ENCODE data around the gene CELF1. TPM values are rescaled to one million over a fixed set of nuclear protein-coding genes. Genes with fewer than 3 reads are reported as not detected.

The CELF1 gene
- total RNA-seq: 100 to 1,000 TPM in 3 of 4 donors, 10 to 100 TPM in 1; 93.8 to 153 (median 121) TPM

GRCh38 chr11:47552566-47553405 lies at the start of gene CELF1:
Gene CELF1, minus strand, starts transcription at chr11:47553132. Its CDS starts 53,609 bp downstream, at chr11:47499523.
- TF ChIP-seq, protein P1, sequence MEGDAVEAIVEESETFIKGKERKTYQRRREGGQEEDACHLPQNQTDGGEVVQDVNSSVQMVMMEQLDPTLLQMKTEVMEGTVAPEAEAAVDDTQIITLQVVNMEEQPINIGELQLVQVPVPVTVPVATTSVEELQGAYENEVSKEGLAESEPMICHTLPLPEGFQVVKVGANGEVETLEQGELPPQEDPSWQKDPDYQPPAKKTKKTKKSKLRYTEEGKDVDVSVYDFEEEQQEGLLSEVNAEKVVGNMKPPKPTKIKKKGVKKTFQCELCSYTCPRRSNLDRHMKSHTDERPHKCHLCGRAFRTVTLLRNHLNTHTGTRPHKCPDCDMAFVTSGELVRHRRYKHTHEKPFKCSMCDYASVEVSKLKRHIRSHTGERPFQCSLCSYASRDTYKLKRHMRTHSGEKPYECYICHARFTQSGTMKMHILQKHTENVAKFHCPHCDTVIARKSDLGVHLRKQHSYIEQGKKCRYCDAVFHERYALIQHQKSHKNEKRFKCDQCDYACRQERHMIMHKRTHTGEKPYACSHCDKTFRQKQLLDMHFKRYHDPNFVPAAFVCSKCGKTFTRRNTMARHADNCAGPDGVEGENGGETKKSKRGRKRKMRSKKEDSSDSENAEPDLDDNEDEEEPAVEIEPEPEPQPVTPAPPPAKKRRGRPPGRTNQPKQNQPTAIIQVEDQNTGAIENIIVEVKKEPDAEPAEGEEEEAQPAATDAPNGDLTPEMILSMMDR (IDR thresholded peaks at IDR 0.05; ENCODE audit: low read depth): no peak

- TF ChIP-seq, protein P1 (IDR thresholded peaks at IDR 0.05; ENCODE audit: low read depth): no peak
These were observed 47.0 kb upstream of the CELF1 start for GRCh38 chr11:47599902-47600301.

DNA sequence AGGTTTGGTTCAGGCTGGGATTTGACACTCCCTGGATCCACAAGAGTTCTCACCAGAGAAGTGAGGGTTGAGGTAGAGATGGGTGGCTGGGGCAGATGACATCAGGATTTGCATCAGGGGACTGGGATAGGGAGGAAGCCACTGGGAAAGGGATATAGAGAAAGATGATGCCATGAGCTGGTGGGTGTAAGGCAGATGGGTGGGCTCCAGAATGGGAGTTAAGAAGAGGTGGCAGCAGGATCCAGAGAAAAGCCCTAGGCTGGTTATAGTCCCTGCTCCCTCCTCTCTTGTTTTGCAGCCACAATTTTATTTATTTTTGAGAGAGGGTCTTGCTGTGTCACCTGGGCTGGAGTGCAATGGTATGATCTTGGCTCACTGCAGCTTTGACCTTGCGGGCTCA lies 43.0 kb upstream of the CELF1 start:
- TF ChIP-seq, protein P1 (IDR thresholded peaks at IDR 0.05; ENCODE audit: low read depth): no peak

GRCh38 chr11:47595029-47595428 lies 42.1 kb upstream of the CELF1 start:
- TF ChIP-seq, protein P1 (IDR thresholded peaks at IDR 0.05; ENCODE audit: low read depth): no peak

GRCh38 chr11:47593934-47594855 lies 41.3 kb upstream of the CELF1 start, which contains the start of gene C1QTNF4:
Gene C1QTNF4, minus strand, starts transcription at chr11:47594411. Its CDS starts 3,601 bp downstream, at chr11:47590810.
- TF ChIP-seq, protein P1 (IDR thresholded peaks at IDR 0.05; ENCODE audit: low read depth): no peak

- TF ChIP-seq, protein P1 (IDR thresholded peaks at IDR 0.05; ENCODE audit: low read depth): no peak
These were observed 40.6 kb upstream of the CELF1 start for GRCh38 chr11:47593492-47593933.
